PC-9 (cell line): Measurements from ENCODE around the gene MFNG. TPM values are rescaled to one million over a fixed set of nuclear protein-coding genes. Genes with fewer than 3 reads are reported as not detected.
A peak's percentile ranks its signal among the peaks of the same experiment; 100 is the strongest.

ENCODE experiments used
- BruUV-seq: library from RNA; stranded (reverse); fragments of 400-500 nt; replicated peaks from 2 replicates; lab custom pipeline; 2021; lab: Mats Ljungman, UMichigan
- CTCF ChIA-PET: fragments of 300-600 bp; sonication (Branson Sonifier 250); formaldehyde crosslinking; loops from one replicate; lab custom pipeline; 2022; ENCODE audit warnings: antibody characterized with exemption; lab: Charles Lee
- POLR2A ChIA-PET: fragments of 300-600 bp; sonication (Branson Sonifier 250); formaldehyde crosslinking; loops from one replicate; lab custom pipeline; 2022; ENCODE audit warnings: antibody characterized with exemption; ENCODE audit not compliant: unreplicated experiment; lab: Charles Lee
- DNase-seq, 2 experiments: peaks; one replicate each; pipeline versions ENCODE4 v3.0.0 to v3.0.0-alpha.2; 2015 to 2022; ENCODE audit warnings: mixed read lengths in 1 of 2
- H2AFZ ChIP-seq: fragments of 200-600 bp; sonication (generic); 2 replicates; pipeline ENCODE4 v1.8.1; 2017; ENCODE audit warnings: antibody characterized with exemption
- H3F3A ChIP-seq: fragments of 200-600 bp; sonication (generic); 2 replicates; pipeline ENCODE4 v1.8.1; 2017; ENCODE audit warnings: antibody characterized with exemption, mild to moderate bottlenecking, low read depth; ENCODE audit not compliant: insufficient read depth
- H3K27ac ChIP-seq: fragments of 200-600 bp; sonication (generic); 2 replicates; pipeline ENCODE4 v1.6.1; 2016; ENCODE audit warnings: mixed run types
- H3K27me3 ChIP-seq: fragments of 200-600 bp; sonication (generic); 2 replicates; pipeline ENCODE4 v1.6.1; 2016; ENCODE audit warnings: low read depth, mixed run types; ENCODE audit not compliant: insufficient read depth
- H3K36me3 ChIP-seq: fragments of 200-600 bp; sonication (generic); 2 replicates; pipeline ENCODE4 v1.6.1; 2016; ENCODE audit warnings: low read depth, mixed run types
- H3K4me1 ChIP-seq: fragments of 200-600 bp; sonication (generic); replicated peaks from 2 replicates; pipeline ENCODE4 v1.6.1; 2016; ENCODE audit warnings: mixed run types; ENCODE audit not compliant: insufficient read depth
- H3K4me2 ChIP-seq: fragments of 200-600 bp; sonication (generic); 2 replicates; pipeline ENCODE4 v1.6.1; 2017; ENCODE audit warnings: mixed run types
- H3K4me3 ChIP-seq: fragments of 200-600 bp; sonication (generic); 2 replicates; pipeline ENCODE4 v1.6.1; 2016; ENCODE audit warnings: mixed run types
- H3K79me2 ChIP-seq: fragments of 200-600 bp; sonication (generic); 2 replicates; pipeline ENCODE4 v1.6.1; 2017; ENCODE audit warnings: low read depth, mixed run types
- H3K9me2 ChIP-seq: fragments of 200-600 bp; sonication (generic); 2 replicates; pipeline ENCODE4 v1.8.1; 2017; ENCODE audit warnings: mild to moderate bottlenecking; ENCODE audit not compliant: insufficient read depth
- H3K9me3 ChIP-seq: fragments of 200-600 bp; sonication (generic); 2 replicates; pipeline ENCODE4 v1.8.1; 2016; ENCODE audit warnings: low read depth; ENCODE audit not compliant: insufficient read depth
- H4K20me1 ChIP-seq: fragments of 200-600 bp; sonication (generic); 2 replicates; pipeline ENCODE4 v1.8.1; 2017; ENCODE audit not compliant: insufficient read depth
- CTCF ChIP-seq: fragments of 200-600 bp; sonication (generic); conservative IDR thresholded peaks from 2 replicates; pipeline ENCODE4 v1.6.1; 2017; ENCODE audit warnings: mixed run types, antibody characterized with exemption, mild to moderate bottlenecking, moderate library complexity
- EZH2 ChIP-seq: fragments of 200-600 bp; sonication (generic); IDR thresholded peaks from 2 replicates; pipeline ENCODE4 v1.8.0; 2017; ENCODE audit warnings: antibody characterized with exemption, low read depth
- intact Hi-C: fragments of 100-400 bp; cut with micrococcal nuclease; formaldehyde crosslinking; loops from one replicate; pipeline ENCODE4 v1.10.0; 2022; ENCODE audit not compliant: unreplicated experiment
- total RNA-seq: library from RNA; stranded (reverse); gene quantifications from 2 replicates; pipeline ENCODE4 v1.2.3, GENCODE V29; 2021

The MFNG gene
- total RNA-seq, 1 experiment from 2014 or later, result 28.1 TPM

DNA sequence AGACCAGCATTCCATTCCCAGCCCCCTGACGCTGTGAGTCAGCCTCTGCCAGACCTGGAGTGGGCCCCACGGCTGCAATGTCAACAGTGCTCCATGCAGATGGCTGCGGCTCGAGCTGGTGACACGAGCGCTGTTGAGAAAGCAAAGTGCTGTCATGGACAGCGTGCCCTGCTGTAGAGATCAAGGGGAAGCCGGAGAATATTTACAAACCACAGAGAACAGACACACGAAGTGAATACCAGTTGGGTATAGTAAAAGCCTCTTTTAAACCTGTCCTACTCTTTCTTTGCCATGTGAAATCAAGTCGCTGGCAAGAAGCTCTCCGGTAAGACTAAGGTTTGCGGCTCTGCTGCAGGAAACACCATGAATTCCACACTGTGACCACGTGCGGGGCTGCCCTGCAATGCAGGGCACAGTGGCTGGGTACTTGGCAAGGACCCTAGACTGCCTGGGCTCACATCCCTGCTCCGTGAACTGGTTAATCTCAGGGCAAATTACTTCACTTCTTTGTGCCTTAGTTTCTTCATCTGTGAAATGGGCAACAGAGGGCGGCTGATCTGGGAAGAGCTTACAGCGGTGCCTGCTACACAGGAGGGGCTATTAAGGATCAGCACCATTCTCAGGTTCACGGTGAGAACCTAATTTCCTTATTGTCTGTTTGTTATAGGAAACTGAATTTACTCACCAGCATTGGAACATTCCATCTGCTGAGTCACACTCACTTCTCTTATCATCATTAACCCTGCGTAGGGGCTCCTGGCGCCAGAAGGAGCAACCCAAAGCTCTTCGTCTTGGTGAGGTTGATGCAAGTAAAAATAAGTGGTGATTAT is 31.1 kb downstream of the MFNG start:
- Histone ChIP-seq H3K9me3 (no peaks in the 10 kb centered on the region), H3K4me1 (peaks cover 27% of the 10 kb centered on the region), H3K9me2 (no peaks in the 10 kb centered on the region), H3K36me3 (no peaks in the 10 kb centered on the region), H2AFZ (peak overlapping the region; percentile 3; the same call in 1 of the 2 replicates), H3K79me2 (no peaks in the 10 kb centered on the region), H3K27me3 (no peaks in the 10 kb centered on the region), H3F3A (peaks cover 20% of the 10 kb centered on the region), H4K20me1 (no peaks in the 10 kb centered on the region), H3K27ac (peak overlapping the region; percentile 83), H3K4me3 (peak overlapping the region; percentile 15; the same call in 1 of the 2 replicates), H3K4me2 (peak overlapping the region; percentile 68)
- BruUV-seq, result no TSS peak
- TF ChIP-seq EZH2, result no peak
- no peak for TF ChIP-seq CTCF
- DNase-seq, result peak; percentile 65 to 99
- POLR2A ChIA-PET, result interaction anchor here (0.6 to 0.9 kb wide), 5 partner anchors 89 to 1845 kb away, joined by 3 to 8 read pairs (median 4); no protein-coding TSS in a partner anchor
- CTCF ChIA-PET, result interaction anchor here (0.6 to 3.5 kb wide), 3 partner anchors 137 to 721 kb away, joined by 3 to 33 read pairs (median 4); no protein-coding TSS in a partner anchor
- intact Hi-C loops, result loop anchor here (1.0 to 10.0 kb wide), 6 partner anchors 23 to 673 kb away; no protein-coding TSS in a partner anchor

DNA sequence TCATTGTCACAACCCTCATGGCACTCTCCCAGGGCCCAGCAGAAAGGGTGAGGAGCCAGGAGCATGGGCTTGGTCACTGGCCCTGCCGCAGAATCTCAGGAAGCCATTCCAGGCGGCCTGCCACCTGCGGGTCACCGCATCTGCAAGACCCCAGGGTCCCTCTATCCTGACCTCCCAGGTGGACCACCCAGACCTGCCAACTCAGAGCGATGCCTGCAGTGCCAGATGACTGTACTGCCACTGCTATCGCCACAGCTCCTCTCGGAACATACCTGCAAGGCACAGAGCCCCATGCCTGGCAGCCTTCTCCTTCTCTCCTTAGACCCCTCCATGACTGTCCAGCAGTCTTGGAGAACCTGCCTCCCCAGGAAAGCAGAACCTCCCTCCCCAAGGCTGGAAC is 32.5 kb downstream of the MFNG start:
- Histone ChIP-seq H3K9me3 (no peaks in the 10 kb centered on the region), H3K4me3 (no peak overlapping the region), H3F3A (peaks cover 17% of the 10 kb centered on the region), H3K4me1 (peaks cover 27% of the 10 kb centered on the region), H3K4me2 (no peak overlapping the region), H3K79me2 (no peaks in the 10 kb centered on the region), H4K20me1 (no peaks in the 10 kb centered on the region), H2AFZ (no peak overlapping the region), H3K27me3 (no peaks in the 10 kb centered on the region), H3K27ac (no peak overlapping the region), H3K9me2 (no peaks in the 10 kb centered on the region), H3K36me3 (no peaks in the 10 kb centered on the region)
- intact Hi-C loops, result loop anchor here (10.0 kb wide), 1 partner anchor 259 kb away; no protein-coding TSS in a partner anchor
- TF ChIP-seq CTCF (no peak), EZH2 (no peak)
- BruUV-seq, result no TSS peak
- no peak for DNase-seq
- POLR2A ChIA-PET, result no interaction called here
- CTCF ChIA-PET, result interaction anchor here (0.6 kb wide), 1 partner anchor 32 kb away, joined by 3 read pairs; no protein-coding TSS in a partner anchor

DNA sequence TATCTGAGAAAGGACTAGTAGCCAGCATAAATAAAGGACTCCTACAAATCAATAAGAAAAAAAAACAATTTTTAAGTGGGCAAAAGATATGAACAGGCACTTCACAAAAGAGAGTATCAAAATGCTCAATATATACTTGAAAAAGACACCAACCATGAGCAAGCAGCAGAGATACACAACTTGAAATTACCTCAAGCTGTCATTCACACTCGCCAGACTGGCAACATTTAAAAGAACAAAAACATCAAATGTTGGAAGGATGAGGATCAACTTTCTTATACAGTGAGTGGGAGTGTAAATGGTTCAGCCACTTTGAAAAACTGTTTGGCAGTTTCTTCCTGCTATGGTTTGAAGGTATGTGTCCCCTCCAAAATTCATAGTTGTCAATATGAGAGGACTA is 35.0 kb downstream of the MFNG start:
- POLR2A ChIA-PET, result no interaction called here
- intact Hi-C loops, result loop anchor here (10.0 kb wide), 1 partner anchor 256 kb away; no protein-coding TSS in a partner anchor
- no TSS peak for BruUV-seq

More for the DNA sequence above, 35.0 kb downstream of the MFNG start:
- no peak for TF ChIP-seq CTCF
- TF ChIP-seq EZH2, result no peak
- H3K4me3 ChIP-seq, result no peak overlapping the region
- H3K79me2 ChIP-seq, result no peaks in the 10 kb centered on the region
- CTCF ChIA-PET, result interaction anchor here (0.6 kb wide), 1 partner anchor 251 kb away, joined by 11 read pairs; no protein-coding TSS in a partner anchor
- H2AFZ ChIP-seq, result no peak overlapping the region
- no peaks in the 10 kb centered on the region for H4K20me1 ChIP-seq
- peaks cover 11% of the 10 kb centered on the region for H3F3A ChIP-seq
- H3K9me2 ChIP-seq, result no peaks in the 10 kb centered on the region
- H3K27ac ChIP-seq, result no peak overlapping the region
- DNase-seq, result no peak
- H3K4me1 ChIP-seq, result peaks cover 21% of the 10 kb centered on the region
- no peak overlapping the region for H3K4me2 ChIP-seq
- no peaks in the 10 kb centered on the region for H3K36me3 ChIP-seq
- no peaks in the 10 kb centered on the region for H3K27me3 ChIP-seq
- H3K9me3 ChIP-seq, result no peaks in the 10 kb centered on the region
